Measurements from ENCODE around the gene PTPRZ1.

PTPRZ1 gene

GRCh38 chr7:121954803-121955202 lies 81.8 kb downstream of the PTPRZ1 start:
- no peak for DNase-seq (ENCODE audit: low spot score)

- no peak for DNase-seq (ENCODE audit: low spot score)
These were observed 84.7 kb downstream of the PTPRZ1 start for GRCh38 chr7:121957626-121958025.

- no peak for DNase-seq (ENCODE audit: low spot score)
These were observed 87.7 kb downstream of the PTPRZ1 start for GRCh38 chr7:121960678-121961077.

- no peak for DNase-seq (ENCODE audit: low spot score)
These were observed 88.3 kb downstream of the PTPRZ1 start for GRCh38 chr7:121961089-121961867.

GRCh38 chr7:121966276-121966934 lies 93.4 kb downstream of the PTPRZ1 start:
- no peak for DNase-seq (ENCODE audit: low spot score)

GRCh38 chr7:121966935-121967332 lies 94.0 kb downstream of the PTPRZ1 start:
- no peak for DNase-seq (ENCODE audit: low spot score)

- no peak for DNase-seq (ENCODE audit: low spot score)
These were observed 112.6 kb downstream of the PTPRZ1 start for GRCh38 chr7:121985476-121986030.

- no peak for DNase-seq (ENCODE audit: low spot score)
These were observed 119.1 kb downstream of the PTPRZ1 start for GRCh38 chr7:121992068-121992467.

GRCh38 chr7:121994625-121995410 lies 121.9 kb downstream of the PTPRZ1 start:
- no peak for DNase-seq (ENCODE audit: low spot score)

GRCh38 chr7:122006687-122007086 lies 133.7 kb downstream of the PTPRZ1 start:
- DNase-seq (ENCODE audit: low spot score) = no peak

- no peak for DNase-seq (ENCODE audit: low spot score)
These were observed 137.2 kb downstream of the PTPRZ1 start for GRCh38 chr7:122010116-122010515.

- no peak for DNase-seq (ENCODE audit: low spot score)
These were observed 140.1 kb downstream of the PTPRZ1 start for GRCh38 chr7:122013065-122013464.

- DNase-seq (ENCODE audit: low spot score) = no peak
These were observed 140.7 kb downstream of the PTPRZ1 start for GRCh38 chr7:122013630-122014029.

GRCh38 chr7:122014697-122015096 lies 141.7 kb downstream of the PTPRZ1 start:
- no peak for DNase-seq (ENCODE audit: low spot score)

GRCh38 chr7:122018032-122018431 lies 145.1 kb downstream of the PTPRZ1 start:
- no peak for DNase-seq (ENCODE audit: low spot score)

- DNase-seq (ENCODE audit: low spot score) = no peak
These were observed 154.1 kb downstream of the PTPRZ1 start for GRCh38 chr7:122027058-122027457.

- no peak for DNase-seq (ENCODE audit: low spot score)
These were observed 160.7 kb downstream of the PTPRZ1 start for GRCh38 chr7:122033641-122034040.

- no peak for DNase-seq (ENCODE audit: low spot score)
These were observed 162.9 kb downstream of the PTPRZ1 start for GRCh38 chr7:122035876-122036275.

GRCh38 chr7:122038134-122038533 lies 165.2 kb downstream of the PTPRZ1 start:
- no peak for DNase-seq (ENCODE audit: low spot score)

GRCh38 chr7:122038904-122039303 lies 165.9 kb downstream of the PTPRZ1 start:
- no peak for DNase-seq (ENCODE audit: low spot score)

GRCh38 chr7:122040147-122040546 lies 167.2 kb downstream of the PTPRZ1 start:
- no peak for DNase-seq (ENCODE audit: low spot score)

GRCh38 chr7:122046402-122046801 lies 173.4 kb downstream of the PTPRZ1 start:
- DNase-seq (ENCODE audit: low spot score) = no peak

GRCh38 chr7:122054393-122054792 lies 181.4 kb downstream of the PTPRZ1 start:
- no peak for DNase-seq (ENCODE audit: low spot score)

Measured in CD4-positive, alpha-beta T cell treated with Interleukin-6 at 100 ng/mL for 8 hours (primary cell).